ENCODE data around the gene AFF3. TPM values are rescaled to one million over a fixed set of nuclear protein-coding genes. Genes with fewer than 3 reads are reported as not detected.

AFF3 gene
- total and polyA plus RNA-seq, 4 donors, result 4.2 to 90.9 (median 14.6) TPM

DNA sequence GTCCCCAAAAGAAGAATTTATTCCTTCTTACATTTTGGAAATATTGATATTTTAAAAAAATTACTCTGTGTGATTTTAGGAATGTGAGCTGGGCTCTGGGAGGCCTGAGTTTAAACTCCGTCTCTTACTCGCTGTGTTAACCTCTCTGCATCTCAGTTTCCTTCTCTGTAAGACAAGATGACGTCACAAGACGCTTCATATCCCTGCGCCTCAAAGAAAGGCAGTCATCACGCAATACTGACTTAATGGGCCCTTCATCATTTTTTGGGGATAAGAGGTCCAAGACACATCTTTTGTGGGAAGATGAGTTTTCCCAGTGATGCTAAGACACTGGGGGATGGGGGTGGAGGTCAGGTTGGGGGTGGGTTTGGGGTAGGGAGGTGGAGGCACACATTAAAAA lies 320.4 kb downstream of the AFF3 start:
- TF ChIP-seq, protein P1, sequence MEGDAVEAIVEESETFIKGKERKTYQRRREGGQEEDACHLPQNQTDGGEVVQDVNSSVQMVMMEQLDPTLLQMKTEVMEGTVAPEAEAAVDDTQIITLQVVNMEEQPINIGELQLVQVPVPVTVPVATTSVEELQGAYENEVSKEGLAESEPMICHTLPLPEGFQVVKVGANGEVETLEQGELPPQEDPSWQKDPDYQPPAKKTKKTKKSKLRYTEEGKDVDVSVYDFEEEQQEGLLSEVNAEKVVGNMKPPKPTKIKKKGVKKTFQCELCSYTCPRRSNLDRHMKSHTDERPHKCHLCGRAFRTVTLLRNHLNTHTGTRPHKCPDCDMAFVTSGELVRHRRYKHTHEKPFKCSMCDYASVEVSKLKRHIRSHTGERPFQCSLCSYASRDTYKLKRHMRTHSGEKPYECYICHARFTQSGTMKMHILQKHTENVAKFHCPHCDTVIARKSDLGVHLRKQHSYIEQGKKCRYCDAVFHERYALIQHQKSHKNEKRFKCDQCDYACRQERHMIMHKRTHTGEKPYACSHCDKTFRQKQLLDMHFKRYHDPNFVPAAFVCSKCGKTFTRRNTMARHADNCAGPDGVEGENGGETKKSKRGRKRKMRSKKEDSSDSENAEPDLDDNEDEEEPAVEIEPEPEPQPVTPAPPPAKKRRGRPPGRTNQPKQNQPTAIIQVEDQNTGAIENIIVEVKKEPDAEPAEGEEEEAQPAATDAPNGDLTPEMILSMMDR (IDR thresholded peaks at IDR 0.05; ENCODE audit: control extremely low read depth, extremely low read depth), result no peak
- H3K9ac ChIP-seq (ENCODE audit: insufficient read depth in 1 of 2, low read length in 2 of 2), result no peak overlapping the region
- peaks cover 0 to 8% (median under 1%) of the 10 kb centered on the region in 4 donors for H3K36me3 ChIP-seq (ENCODE audit: control insufficient read depth in 4 of 4, insufficient read depth in 4 of 4, low read length in 4 of 4)
- H3K9me3 ChIP-seq (ENCODE audit: control insufficient read depth in 4 of 4, insufficient read depth in 3 of 4, low read length in 3 of 4), result no peaks in the 10 kb centered on the region
- H3K4me1 ChIP-seq (ENCODE audit: control insufficient read depth in 5 of 5, insufficient read depth in 5 of 5, low read length in 5 of 5), result peaks cover 0 to 13% (median 0%) of the 10 kb centered on the region in 5 donors
- ATAC-seq (ENCODE audit: insufficient read depth, low FRiP score), result no peak
- WGBS, 2 donors, result 90 to 97% methylated on average over 6 of the region's 6 CpGs
- no peak overlapping the region for H3K27ac ChIP-seq (ENCODE audit: low read depth in 1 of 2, low read length in 1 of 2)
- H3K4me3 ChIP-seq, result no peak overlapping the region
- DNase-seq, result no peak
- H3K27me3 ChIP-seq (ENCODE audit: control insufficient read depth in 3 of 3, insufficient read depth in 3 of 3, low read length in 2 of 3), result no peaks in the 10 kb centered on the region

DNA sequence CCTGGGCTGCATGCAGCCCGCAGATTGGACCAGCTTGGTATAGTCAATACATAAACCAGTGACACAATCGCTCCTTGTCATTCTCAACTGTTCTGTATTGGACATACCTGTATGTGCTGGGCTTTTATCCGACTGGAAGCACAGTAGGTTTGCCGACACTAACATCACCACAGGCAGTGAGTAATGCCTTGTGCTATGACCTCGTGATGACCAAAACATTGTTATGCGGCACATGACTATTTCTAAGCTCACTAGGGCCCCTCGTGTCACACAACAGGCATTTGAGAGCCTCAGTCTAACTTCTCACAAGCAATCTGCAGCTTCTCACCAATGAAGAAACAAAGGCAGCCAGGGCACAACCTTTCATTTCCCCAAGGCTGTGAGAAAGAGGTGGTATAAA lies 320.8 kb downstream of the AFF3 start:
- DNase-seq, result no peak
- Histone ChIP-seq H3K27me3 (ENCODE audit: control insufficient read depth in 3 of 3, insufficient read depth in 3 of 3, low read length in 2 of 3) (no peaks in the 10 kb centered on the region), H3K4me3 (no peak overlapping the region), H3K27ac (ENCODE audit: low read depth in 1 of 2, low read length in 1 of 2) (no peak overlapping the region), H3K36me3 (ENCODE audit: control insufficient read depth in 4 of 4, insufficient read depth in 4 of 4, low read length in 4 of 4) (peaks cover 0 to 6% (median under 1%) of the 10 kb centered on the region in 4 donors), H3K4me1 (ENCODE audit: control insufficient read depth in 5 of 5, insufficient read depth in 5 of 5, low read length in 5 of 5) (peaks cover 0 to 13% (median 0%) of the 10 kb centered on the region in 5 donors), H3K9me3 (ENCODE audit: control insufficient read depth in 4 of 4, insufficient read depth in 3 of 4, low read length in 3 of 4) (no peaks in the 10 kb centered on the region), H3K9ac (ENCODE audit: insufficient read depth in 1 of 2, low read length in 2 of 2) (no peak overlapping the region)
- 95 to 96% methylated on average over 7 of the region's 7 CpGs for WGBS, 2 donors
- TF ChIP-seq, protein P1 (IDR thresholded peaks at IDR 0.05; ENCODE audit: control extremely low read depth, extremely low read depth), result no peak
- ATAC-seq (ENCODE audit: insufficient read depth, low FRiP score), result no peak

- H3K9ac ChIP-seq (ENCODE audit: insufficient read depth in 1 of 2, low read length in 2 of 2), result no peak overlapping the region
- WGBS, 2 donors, result 89 to 98% methylated on average over 3 of the region's 3 CpGs
- no peak for DNase-seq
- no peak overlapping the region for H3K27ac ChIP-seq (ENCODE audit: low read depth in 1 of 2, low read length in 1 of 2)
- peaks cover 0 to 2% (median 0%) of the 10 kb centered on the region in 4 donors for H3K9me3 ChIP-seq (ENCODE audit: control insufficient read depth in 4 of 4, insufficient read depth in 3 of 4, low read length in 3 of 4)
- ATAC-seq (ENCODE audit: insufficient read depth, low FRiP score), result no peak
- peaks cover 0 to 13% (median 0%) of the 10 kb centered on the region in 5 donors for H3K4me1 ChIP-seq (ENCODE audit: control insufficient read depth in 5 of 5, insufficient read depth in 5 of 5, low read length in 5 of 5)
- H3K4me3 ChIP-seq, result no peak overlapping the region
- H3K36me3 ChIP-seq (ENCODE audit: control insufficient read depth in 4 of 4, insufficient read depth in 4 of 4, low read length in 4 of 4), result peaks cover 0 to 7% (median under 1%) of the 10 kb centered on the region in 4 donors
- TF ChIP-seq, protein P1 (IDR thresholded peaks at IDR 0.05; ENCODE audit: control extremely low read depth, extremely low read depth), result no peak
- no peaks in the 10 kb centered on the region for H3K27me3 ChIP-seq (ENCODE audit: control insufficient read depth in 3 of 3, insufficient read depth in 3 of 3, low read length in 2 of 3)
These were observed 321.4 kb downstream of the AFF3 start for GRCh38 chr2:99821039-99821438.

- ATAC-seq (ENCODE audit: insufficient read depth, low FRiP score), result no peak
- 88 to 95% methylated on average over 7 of the region's 7 CpGs for WGBS, 2 donors
These were observed 322.6 kb downstream of the AFF3 start for GRCh38 chr2:99819766-99820165.

More at GRCh38 chr2:99819766-99820165, 322.6 kb downstream of the AFF3 start:
- Histone ChIP-seq H3K9ac (ENCODE audit: insufficient read depth in 1 of 2, low read length in 2 of 2) (no peak overlapping the region), H3K9me3 (ENCODE audit: control insufficient read depth in 4 of 4, insufficient read depth in 3 of 4, low read length in 3 of 4) (peaks cover 0 to 2% (median 0%) of the 10 kb centered on the region in 4 donors), H3K36me3 (ENCODE audit: control insufficient read depth in 4 of 4, insufficient read depth in 4 of 4, low read length in 4 of 4) (peaks cover 0 to 7% (median under 1%) of the 10 kb centered on the region in 4 donors), H3K27me3 (ENCODE audit: control insufficient read depth in 3 of 3, insufficient read depth in 3 of 3, low read length in 2 of 3) (no peaks in the 10 kb centered on the region), H3K27ac (ENCODE audit: low read depth in 1 of 2, low read length in 1 of 2) (no peak overlapping the region), H3K4me1 (ENCODE audit: control insufficient read depth in 5 of 5, insufficient read depth in 5 of 5, low read length in 5 of 5) (peaks cover 0 to 4% (median 0%) of the 10 kb centered on the region in 5 donors), H3K4me3 (no peak overlapping the region)
- DNase-seq, result no peak
- TF ChIP-seq, protein P1 (IDR thresholded peaks at IDR 0.05; ENCODE audit: control extremely low read depth, extremely low read depth), result no peak

Data from lung (tissue), 12 donors.